ENCODE data around the gene TGFBR3L.

DNA sequence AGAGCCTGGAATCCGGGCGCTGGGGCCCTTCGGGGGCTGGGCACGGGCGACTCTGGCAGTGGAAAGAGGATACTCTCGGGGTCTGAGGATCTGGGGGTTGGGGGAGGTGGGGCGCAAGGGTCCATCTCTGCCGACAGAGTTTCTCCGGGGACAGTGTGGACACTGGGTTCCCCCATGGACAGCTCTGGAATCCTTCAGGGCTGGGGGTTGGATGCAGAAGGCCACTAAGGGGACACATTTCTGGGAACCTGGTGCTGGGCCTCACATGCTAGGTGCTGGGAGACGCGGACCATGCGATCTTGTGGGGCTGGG is 2.3 kb downstream of the TGFBR3L start:
- TF ChIP-seq, protein P1, sequence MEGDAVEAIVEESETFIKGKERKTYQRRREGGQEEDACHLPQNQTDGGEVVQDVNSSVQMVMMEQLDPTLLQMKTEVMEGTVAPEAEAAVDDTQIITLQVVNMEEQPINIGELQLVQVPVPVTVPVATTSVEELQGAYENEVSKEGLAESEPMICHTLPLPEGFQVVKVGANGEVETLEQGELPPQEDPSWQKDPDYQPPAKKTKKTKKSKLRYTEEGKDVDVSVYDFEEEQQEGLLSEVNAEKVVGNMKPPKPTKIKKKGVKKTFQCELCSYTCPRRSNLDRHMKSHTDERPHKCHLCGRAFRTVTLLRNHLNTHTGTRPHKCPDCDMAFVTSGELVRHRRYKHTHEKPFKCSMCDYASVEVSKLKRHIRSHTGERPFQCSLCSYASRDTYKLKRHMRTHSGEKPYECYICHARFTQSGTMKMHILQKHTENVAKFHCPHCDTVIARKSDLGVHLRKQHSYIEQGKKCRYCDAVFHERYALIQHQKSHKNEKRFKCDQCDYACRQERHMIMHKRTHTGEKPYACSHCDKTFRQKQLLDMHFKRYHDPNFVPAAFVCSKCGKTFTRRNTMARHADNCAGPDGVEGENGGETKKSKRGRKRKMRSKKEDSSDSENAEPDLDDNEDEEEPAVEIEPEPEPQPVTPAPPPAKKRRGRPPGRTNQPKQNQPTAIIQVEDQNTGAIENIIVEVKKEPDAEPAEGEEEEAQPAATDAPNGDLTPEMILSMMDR (IDR thresholded peaks at IDR 0.05), result no peak
- no peak for TF ChIP-seq POLR2A (IDR thresholded peaks at IDR 0.05)

Measured in body of pancreas (tissue), 4 donors.